Caco-2 (cell line): Measurements from ENCODE around the gene DHX15. TPM values are rescaled to one million over a fixed set of nuclear protein-coding genes. Genes with fewer than 3 reads are reported as not detected.

Source experiments
- BruUV-seq: library from RNA; stranded (reverse); fragments of 400-500 nt; replicated peaks from 2 replicates; lab custom pipeline; 2021; lab: Mats Ljungman, UMichigan
- CTCF ChIA-PET: fragments of 300-600 bp; sonication (Branson Sonifier 250); formaldehyde crosslinking; loops from one replicate; lab custom pipeline; 2022; ENCODE audit warnings: antibody characterized with exemption; lab: Charles Lee
- POLR2A ChIA-PET: fragments of 300-600 bp; sonication (Branson Sonifier 250); formaldehyde crosslinking; loops from one replicate; lab custom pipeline; 2022; ENCODE audit warnings: antibody characterized with exemption; lab: Charles Lee
- DNase-seq, 2 experiments: peaks; one replicate each; pipeline versions ENCODE4 v3.0.0 to v3.0.0-alpha.2; 2020 to 2022
- H3K27me3 ChIP-seq: replicated peaks from 2 replicates; pipeline ENCODE4 v1.6.0; 2011; ENCODE audit warnings: low read length; ENCODE audit not compliant: control insufficient read depth, insufficient read depth
- H3K36me3 ChIP-seq: 2 replicates; pipeline ENCODE4 v1.5.1; 2011; ENCODE audit warnings: low read length; ENCODE audit not compliant: control insufficient read depth, insufficient read depth
- H3K4me1 ChIP-seq: fragments of 250-450 bp; sonication (Bioruptor Pico); 2 replicates; pipeline ENCODE4 v1.5.1; 2020; ENCODE audit warnings: mild to moderate bottlenecking
- H3K4me3 ChIP-seq: 2 replicates; pipeline ENCODE4 v1.5.1; 2011; ENCODE audit warnings: low read depth, mild to moderate bottlenecking, control low read depth, low read length
- H3K9me3 ChIP-seq: fragments of 250-450 bp; sonication (Bioruptor Pico); 2 replicates; pipeline ENCODE4 v1.5.1; 2020; ENCODE audit warnings: mild to moderate bottlenecking, moderate library complexity
- H3K27ac Mint-ChIP-seq: one replicate; pipeline ENCODE4 v1.8.0; 2022; ENCODE audit warnings: mixed read lengths; ENCODE audit not compliant: unreplicated experiment
- H3K27me3 Mint-ChIP-seq: one replicate; pipeline ENCODE4 v1.8.0; 2022; ENCODE audit warnings: mixed read lengths; ENCODE audit not compliant: insufficient read depth, unreplicated experiment
- H3K36me3 Mint-ChIP-seq: one replicate; pipeline ENCODE4 v1.8.0; 2022; ENCODE audit warnings: mild to moderate bottlenecking, mixed read lengths; ENCODE audit not compliant: insufficient read depth, unreplicated experiment
- H3K4me1 Mint-ChIP-seq: one replicate; pipeline ENCODE4 v1.8.0; 2022; ENCODE audit warnings: low read depth, mixed read lengths; ENCODE audit not compliant: unreplicated experiment
- H3K4me3 Mint-ChIP-seq: one replicate; pipeline ENCODE4 v1.8.0; 2022; ENCODE audit warnings: mild to moderate bottlenecking, moderate library complexity, mixed read lengths; ENCODE audit not compliant: unreplicated experiment
- H3K9me3 Mint-ChIP-seq: one replicate; pipeline ENCODE4 v1.8.0; 2022; ENCODE audit warnings: mixed read lengths; ENCODE audit not compliant: unreplicated experiment
- intact Hi-C: fragments of 100-400 bp; cut with micrococcal nuclease; formaldehyde crosslinking; loops from one replicate; pipeline ENCODE4 v1.10.0; 2022; ENCODE audit not compliant: unreplicated experiment
- total RNA-seq: library from RNA; stranded (reverse); gene quantifications from 2 replicates; pipeline ENCODE4 v1.2.3, GENCODE V29; 2022
- TF ChIP-seq, protein P1 (sequence below), 2 experiments: fragments of 200-600 bp in 1 of 2; IDR thresholded peaks; 1 replicate in 1 of 2; 2 replicates in 1 of 2; pipeline versions ENCODE4 v1.5.1 to v1.8.0; 2011 to 2022; ENCODE audit warnings: antibody characterized with exemption in 1 of 2, control low read depth in 1 of 2, inconsistent platforms in 1 of 2, low read depth in 1 of 2, low read length in 1 of 2, mild to moderate bottlenecking in 1 of 2, moderate library complexity in 1 of 2; ENCODE audit not compliant: insufficient read depth in 1 of 2, severe bottlenecking in 1 of 2, unreplicated experiment in 1 of 2

DHX15 gene
- total RNA-seq, 1 experiment from 2014 or later: 154 TPM

DNA sequence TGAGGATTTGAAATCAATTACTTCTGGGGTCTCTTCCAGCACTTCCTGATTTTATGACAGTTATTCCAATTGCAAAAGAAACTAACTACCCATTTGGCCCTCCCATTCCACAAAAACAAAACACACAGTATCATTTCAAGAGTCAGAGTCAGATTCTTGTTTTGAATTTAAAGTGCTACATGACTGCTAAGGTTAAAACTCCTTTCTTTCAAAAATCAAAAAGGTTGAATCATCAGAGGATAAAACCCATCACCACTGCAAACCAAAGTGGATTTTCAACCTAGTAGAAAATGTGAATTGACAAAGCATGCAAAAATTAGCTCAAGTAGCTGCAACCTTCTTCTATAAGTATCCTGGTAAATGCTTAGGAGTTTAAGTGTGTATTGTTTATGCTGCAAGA, 67.4 kb downstream of the DHX15 start:
- H3K4me3 Mint-ChIP-seq: no peak overlapping the region
- intact Hi-C loops: no loop called here
- no peaks in the 10 kb centered on the region for H3K9me3 ChIP-seq
- H3K4me1 ChIP-seq: peaks cover 13% of the 10 kb centered on the region; the same call in 1 of the 2 replicates
- H3K36me3 Mint-ChIP-seq: peaks cover 85% of the 10 kb centered on the region
- H3K4me3 ChIP-seq: no peak overlapping the region
- POLR2A ChIA-PET: no interaction called here
- no peak for DNase-seq
- H3K36me3 ChIP-seq: peaks cover 3% of the 10 kb centered on the region
- no peaks in the 10 kb centered on the region for H3K27me3 ChIP-seq
- no TSS peak for BruUV-seq
- no peaks in the 10 kb centered on the region for H3K27me3 Mint-ChIP-seq
- TF ChIP-seq, protein P1, sequence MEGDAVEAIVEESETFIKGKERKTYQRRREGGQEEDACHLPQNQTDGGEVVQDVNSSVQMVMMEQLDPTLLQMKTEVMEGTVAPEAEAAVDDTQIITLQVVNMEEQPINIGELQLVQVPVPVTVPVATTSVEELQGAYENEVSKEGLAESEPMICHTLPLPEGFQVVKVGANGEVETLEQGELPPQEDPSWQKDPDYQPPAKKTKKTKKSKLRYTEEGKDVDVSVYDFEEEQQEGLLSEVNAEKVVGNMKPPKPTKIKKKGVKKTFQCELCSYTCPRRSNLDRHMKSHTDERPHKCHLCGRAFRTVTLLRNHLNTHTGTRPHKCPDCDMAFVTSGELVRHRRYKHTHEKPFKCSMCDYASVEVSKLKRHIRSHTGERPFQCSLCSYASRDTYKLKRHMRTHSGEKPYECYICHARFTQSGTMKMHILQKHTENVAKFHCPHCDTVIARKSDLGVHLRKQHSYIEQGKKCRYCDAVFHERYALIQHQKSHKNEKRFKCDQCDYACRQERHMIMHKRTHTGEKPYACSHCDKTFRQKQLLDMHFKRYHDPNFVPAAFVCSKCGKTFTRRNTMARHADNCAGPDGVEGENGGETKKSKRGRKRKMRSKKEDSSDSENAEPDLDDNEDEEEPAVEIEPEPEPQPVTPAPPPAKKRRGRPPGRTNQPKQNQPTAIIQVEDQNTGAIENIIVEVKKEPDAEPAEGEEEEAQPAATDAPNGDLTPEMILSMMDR (IDR thresholded peaks at IDR 0.05; ENCODE audit: insufficient read depth in 1 of 2, low read depth in 1 of 2, low read length in 1 of 2, severe bottlenecking in 1 of 2, unreplicated experiment in 1 of 2): no peak
- H3K9me3 Mint-ChIP-seq: no peaks in the 10 kb centered on the region
- H3K4me1 Mint-ChIP-seq: no peaks in the 10 kb centered on the region
- CTCF ChIA-PET: no interaction called here
- no peak overlapping the region for H3K27ac Mint-ChIP-seq

- H3K9me3 ChIP-seq: no peaks in the 10 kb centered on the region
- ChIA-PET CTCF (interaction anchor here (0.6 kb wide), 1 partner anchor 140 kb away, joined by 5 read pairs; no protein-coding TSS in a partner anchor), POLR2A (no interaction called here)
- TF ChIP-seq, protein P1 (IDR thresholded peaks at IDR 0.05; ENCODE audit: insufficient read depth in 1 of 2, low read depth in 1 of 2, low read length in 1 of 2, severe bottlenecking in 1 of 2, unreplicated experiment in 1 of 2): no peak
- BruUV-seq: no TSS peak
- Mint-ChIP-seq H3K4me1 (no peaks in the 10 kb centered on the region), H3K36me3 (peaks cover 82% of the 10 kb centered on the region), H3K27ac (no peak overlapping the region), H3K27me3 (no peaks in the 10 kb centered on the region), H3K9me3 (no peaks in the 10 kb centered on the region), H3K4me3 (no peak overlapping the region)
- no peak overlapping the region for H3K4me3 ChIP-seq
- intact Hi-C loops: loop anchor here (1.0 kb wide), 1 partner anchor 172 kb away; no protein-coding TSS in a partner anchor
- peaks cover 13% of the 10 kb centered on the region; the same call in 1 of the 2 replicates for H3K4me1 ChIP-seq
- peaks cover 3% of the 10 kb centered on the region for H3K36me3 ChIP-seq
- DNase-seq: no peak
- H3K27me3 ChIP-seq: no peaks in the 10 kb centered on the region
These were observed 68.7 kb downstream of the DHX15 start for GRCh38 chr4:24515698-24516097.

DNA sequence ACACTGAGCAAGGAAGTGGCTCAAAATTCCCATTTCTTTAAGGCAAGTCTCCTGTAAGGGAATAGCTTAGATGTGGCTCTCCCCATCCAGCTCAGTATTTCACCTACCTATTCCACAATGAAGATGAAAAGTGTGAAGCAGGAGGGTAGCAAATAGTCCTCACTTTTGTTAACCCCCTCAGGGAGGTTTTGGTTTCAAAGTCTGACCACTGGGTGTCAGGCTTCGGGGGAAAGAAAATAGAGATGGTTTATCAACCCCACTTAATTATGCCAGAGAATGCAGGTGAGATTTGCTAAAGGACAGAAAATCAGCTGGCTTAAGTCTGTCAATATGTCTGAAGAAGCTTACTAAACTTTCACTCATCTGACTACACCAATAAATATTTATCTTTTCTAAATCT, 69.5 kb downstream of the DHX15 start:
- Mint-ChIP-seq H3K9me3 (no peaks in the 10 kb centered on the region), H3K27me3 (no peaks in the 10 kb centered on the region), H3K27ac (no peak overlapping the region), H3K36me3 (peaks cover 85% of the 10 kb centered on the region), H3K4me1 (no peaks in the 10 kb centered on the region), H3K4me3 (no peak overlapping the region)
- peaks cover 7% of the 10 kb centered on the region; the same call in 1 of the 2 replicates for H3K4me1 ChIP-seq
- intact Hi-C loops: loop anchor here (1.0 kb wide), 1 partner anchor 172 kb away; no protein-coding TSS in a partner anchor
- no peak overlapping the region for H3K4me3 ChIP-seq
- DNase-seq: peak in 1 of 2 experiments; percentile 15
- no peaks in the 10 kb centered on the region for H3K27me3 ChIP-seq
- TF ChIP-seq, protein P1 (IDR thresholded peaks at IDR 0.05; ENCODE audit: insufficient read depth in 1 of 2, low read depth in 1 of 2, low read length in 1 of 2, severe bottlenecking in 1 of 2, unreplicated experiment in 1 of 2): no peak
- BruUV-seq: no TSS peak
- ChIA-PET POLR2A (no interaction called here), CTCF (interaction anchor here (1.2 kb wide), 1 partner anchor 173 kb away, joined by 3 read pairs; no protein-coding TSS in a partner anchor)
- peaks cover 3% of the 10 kb centered on the region for H3K36me3 ChIP-seq
- H3K9me3 ChIP-seq: no peaks in the 10 kb centered on the region
